ENCODE results near the gene GSC. TPM values are rescaled to one million over a fixed set of nuclear protein-coding genes. Genes with fewer than 3 reads are reported as not detected.
A peak's percentile ranks its signal among the peaks of the same experiment; 100 is the strongest.
"Not testable (repeated sequence)": the region's sequence is repeated elsewhere in the genome, so short reads cannot be mapped to it uniquely, and the experiment has no call there.

GSC gene
- not detected for total RNA-seq

- Mint-ChIP-seq H3K36me3 (no peaks in the 10 kb centered on the region), H3K4me1 (peaks cover 13% of the 10 kb centered on the region), H3K27ac (no peak within 1 kb of the TSS), H3K9me3 (no peaks in the 10 kb centered on the region), H3K4me3 (peak within 1 kb of the TSS; percentile 71), H3K27me3 (peaks cover 94% of the 10 kb centered on the region)
- peak; percentile 41 for DNase-seq
Measured at GRCh38 chr14:94769391-94770250, at the start of gene GSC. TSS of gene GSC (minus strand) at chr14:94770113. CDS start at chr14:94770015, 98 bp downstream.

GRCh38 chr14:94819531-94819930 is 49.6 kb upstream of the GSC start:
- H3K4me1 Mint-ChIP-seq = no peaks in the 10 kb centered on the region
- no peaks in the 10 kb centered on the region for H3K36me3 Mint-ChIP-seq
- H3K4me3 Mint-ChIP-seq = no peak overlapping the region
- peaks cover 14% of the 10 kb centered on the region for H3K27me3 Mint-ChIP-seq
- no peak overlapping the region for H3K27ac Mint-ChIP-seq
- no peaks in the 10 kb centered on the region for H3K9me3 Mint-ChIP-seq
- no peak for DNase-seq

- Mint-ChIP-seq H3K27me3 (peaks cover 19% of the 10 kb centered on the region), H3K27ac (no peak overlapping the region), H3K9me3 (no peaks in the 10 kb centered on the region), H3K4me1 (no peaks in the 10 kb centered on the region), H3K36me3 (no peaks in the 10 kb centered on the region), H3K4me3 (no peak overlapping the region)
- no peak for DNase-seq
Measured at GRCh38 chr14:94816113-94816512, 46.2 kb upstream of the GSC start.

- Mint-ChIP-seq H3K27me3 (peaks cover 16% of the 10 kb centered on the region), H3K4me3 (no peak overlapping the region), H3K4me1 (no peaks in the 10 kb centered on the region), H3K36me3 (no peaks in the 10 kb centered on the region), H3K27ac (no peak overlapping the region), H3K9me3 (no peaks in the 10 kb centered on the region)
- no peak for DNase-seq
Measured at GRCh38 chr14:94805680-94806288, 35.9 kb upstream of the GSC start.

GRCh38 chr14:94801225-94801624 is 31.3 kb upstream of the GSC start:
- no peak overlapping the region for H3K4me3 Mint-ChIP-seq
- H3K27me3 Mint-ChIP-seq = peaks cover 9% of the 10 kb centered on the region
- H3K4me1 Mint-ChIP-seq = no peaks in the 10 kb centered on the region
- DNase-seq = no peak
- H3K27ac Mint-ChIP-seq = no peak overlapping the region
- no peaks in the 10 kb centered on the region for H3K9me3 Mint-ChIP-seq
- no peaks in the 10 kb centered on the region for H3K36me3 Mint-ChIP-seq

- H3K36me3 Mint-ChIP-seq, H3K27ac Mint-ChIP-seq, H3K4me1 Mint-ChIP-seq, H3K4me3 Mint-ChIP-seq, H3K9me3 Mint-ChIP-seq, H3K27me3 Mint-ChIP-seq, DNase-seq: not testable (repeated sequence)
Measured at GRCh38 chr14:94800764-94801163, 30.9 kb upstream of the GSC start.

- no peak for DNase-seq
- H3K27ac Mint-ChIP-seq = no peak overlapping the region
- no peak overlapping the region for H3K4me3 Mint-ChIP-seq
- peaks cover 12% of the 10 kb centered on the region for H3K27me3 Mint-ChIP-seq
- no peaks in the 10 kb centered on the region for H3K9me3 Mint-ChIP-seq
- no peaks in the 10 kb centered on the region for H3K4me1 Mint-ChIP-seq
- no peaks in the 10 kb centered on the region for H3K36me3 Mint-ChIP-seq
Measured at GRCh38 chr14:94797887-94798286, 28.0 kb upstream of the GSC start.

GRCh38 chr14:94796278-94796677 is 26.4 kb upstream of the GSC start:
- Mint-ChIP-seq H3K27ac (no peak overlapping the region), H3K27me3 (peaks cover 13% of the 10 kb centered on the region), H3K4me1 (no peaks in the 10 kb centered on the region), H3K36me3 (no peaks in the 10 kb centered on the region), H3K9me3 (no peaks in the 10 kb centered on the region), H3K4me3 (no peak overlapping the region)
- no peak for DNase-seq

- H3K27me3 Mint-ChIP-seq = peaks cover 13% of the 10 kb centered on the region
- no peaks in the 10 kb centered on the region for H3K9me3 Mint-ChIP-seq
- no peak overlapping the region for H3K27ac Mint-ChIP-seq
- no peaks in the 10 kb centered on the region for H3K36me3 Mint-ChIP-seq
- no peak overlapping the region for H3K4me3 Mint-ChIP-seq
- H3K4me1 Mint-ChIP-seq = no peaks in the 10 kb centered on the region
- no peak for DNase-seq
Measured at GRCh38 chr14:94795372-94795771, 25.5 kb upstream of the GSC start.

- Mint-ChIP-seq H3K9me3 (no peaks in the 10 kb centered on the region), H3K36me3 (no peaks in the 10 kb centered on the region), H3K27ac (no peak overlapping the region), H3K4me3 (no peak overlapping the region), H3K27me3 (peaks cover 13% of the 10 kb centered on the region), H3K4me1 (no peaks in the 10 kb centered on the region)
- no peak for DNase-seq
Measured at GRCh38 chr14:94793901-94794300, 24.0 kb upstream of the GSC start.

GRCh38 chr14:94787655-94788054 is 17.7 kb upstream of the GSC start:
- Mint-ChIP-seq H3K27ac (no peak overlapping the region), H3K4me3 (no peak overlapping the region), H3K4me1 (no peaks in the 10 kb centered on the region), H3K9me3 (no peaks in the 10 kb centered on the region), H3K27me3 (peaks cover 5% of the 10 kb centered on the region), H3K36me3 (no peaks in the 10 kb centered on the region)
- no peak for DNase-seq

- Mint-ChIP-seq H3K27me3 (peaks cover 8% of the 10 kb centered on the region), H3K4me1 (no peaks in the 10 kb centered on the region), H3K4me3 (no peak overlapping the region), H3K36me3 (no peaks in the 10 kb centered on the region), H3K9me3 (no peaks in the 10 kb centered on the region), H3K27ac (no peak overlapping the region)
- no peak for DNase-seq
Measured at GRCh38 chr14:94787092-94787491, 17.2 kb upstream of the GSC start.

GRCh38 chr14:94780536-94781399 is 10.9 kb upstream of the GSC start:
- no peak for DNase-seq
- H3K27me3 Mint-ChIP-seq = peaks cover 50% of the 10 kb centered on the region
- no peak overlapping the region for H3K4me3 Mint-ChIP-seq
- peaks cover 2% of the 10 kb centered on the region for H3K4me1 Mint-ChIP-seq
- H3K36me3 Mint-ChIP-seq = no peaks in the 10 kb centered on the region
- no peak overlapping the region for H3K27ac Mint-ChIP-seq
- H3K9me3 Mint-ChIP-seq = no peaks in the 10 kb centered on the region

GRCh38 chr14:94779713-94780112 is 9.8 kb upstream of the GSC start:
- Mint-ChIP-seq H3K4me3 (no peak overlapping the region), H3K27ac (no peak overlapping the region)

GRCh38 chr14:94775871-94776210 is 5.9 kb upstream of the GSC start:
- no peak overlapping the region for H3K27ac Mint-ChIP-seq
- H3K27me3 Mint-ChIP-seq = peaks cover 90% of the 10 kb centered on the region
- no peak for DNase-seq
- H3K4me1 Mint-ChIP-seq = peaks cover 11% of the 10 kb centered on the region
- no peaks in the 10 kb centered on the region for H3K9me3 Mint-ChIP-seq
- H3K36me3 Mint-ChIP-seq = no peaks in the 10 kb centered on the region
- H3K4me3 Mint-ChIP-seq = no peak overlapping the region

More at GRCh38 chr14:94779713-94780112, 9.8 kb upstream of the GSC start:
- Mint-ChIP-seq H3K36me3 (no peaks in the 10 kb centered on the region), H3K9me3 (no peaks in the 10 kb centered on the region), H3K4me1 (peaks cover 8% of the 10 kb centered on the region), H3K27me3 (peaks cover 61% of the 10 kb centered on the region)
- DNase-seq = no peak

All from activated naive CD8-positive, alpha-beta T cell treated with anti-CD3 and anti-CD28 coated beads for 36 hours (primary cell).